CD4-positive, CD25-positive, alpha-beta regulatory T cell (primary cell): ENCODE data around the gene RAE1. TPM values are rescaled to one million over a fixed set of nuclear protein-coding genes. Genes with fewer than 3 reads are reported as not detected.

Experiments used
- ATAC-seq, 2 donors: fragments of 150-1000 bp; cut with Tn5 transposase; one replicate each; pipeline ENCODE4 v1.10.0; 2021; ENCODE audit warnings: low read depth in 2 of 2, moderate number of reproducible peaks in 2 of 2, moderate library complexity in 1 of 2
- DNase-seq, 3 donors: peaks; one replicate each; pipeline versions ENCODE4 v3.0.0 to v3.0.0-alpha.2; 2012 to 2022; ENCODE audit warnings: mixed read lengths in 1 of 3
- H3K27ac ChIP-seq: one replicate; pipeline ENCODE4 v1.7.0; 2013; ENCODE audit warnings: mild to moderate bottlenecking, low read length; ENCODE audit not compliant: insufficient read depth, poor library complexity, severe bottlenecking
- H3K27me3 ChIP-seq: one replicate; pipeline ENCODE4 v1.7.0; 2013; ENCODE audit warnings: low read length; ENCODE audit not compliant: control insufficient read depth, insufficient read depth
- H3K36me3 ChIP-seq: one replicate; pipeline ENCODE4 v1.7.0; 2013; ENCODE audit warnings: mild to moderate bottlenecking, low read length, moderate library complexity; ENCODE audit not compliant: control insufficient read depth, insufficient read depth
- H3K4me1 ChIP-seq: 2 replicates; pipeline ENCODE4 v1.7.0; 2013; ENCODE audit warnings: mild to moderate bottlenecking, low read length; ENCODE audit not compliant: insufficient read depth, control insufficient read depth, poor library complexity, severe bottlenecking
- H3K4me3 ChIP-seq: one replicate; pipeline ENCODE4 v1.7.0; 2013; ENCODE audit warnings: low read depth, mild to moderate bottlenecking, low read length, moderate library complexity
- H3K9me3 ChIP-seq, 2 experiments: 1 replicate in 1 of 2; 2 replicates in 1 of 2; pipeline ENCODE4 v1.7.0; 2013; ENCODE audit warnings: low read length in 2 of 2, mild to moderate bottlenecking in 1 of 2, moderate library complexity in 1 of 2; ENCODE audit not compliant: control insufficient read depth in 2 of 2
- H3K27ac Mint-ChIP-seq, 3 donors: one replicate each; pipeline ENCODE4 v1.8.0; 2020 to 2022; ENCODE audit warnings: mild to moderate bottlenecking in 3 of 3, mixed read lengths in 3 of 3, moderate library complexity in 2 of 3
- H3K27me3 Mint-ChIP-seq: one replicate; pipeline ENCODE4 v1.8.0; 2022; ENCODE audit warnings: mild to moderate bottlenecking, mixed read lengths
- H3K36me3 Mint-ChIP-seq: one replicate; pipeline ENCODE4 v1.8.0; 2020; ENCODE audit warnings: mixed read lengths
- H3K4me1 Mint-ChIP-seq, 4 donors: one replicate each; pipeline ENCODE4 v1.8.0; 2020 to 2022; ENCODE audit warnings: mixed read lengths in 4 of 4, mild to moderate bottlenecking in 1 of 4
- H3K4me3 Mint-ChIP-seq, 4 donors: one replicate each; pipeline ENCODE4 v1.8.0; 2020 to 2022; ENCODE audit warnings: mild to moderate bottlenecking in 4 of 4, mixed read lengths in 4 of 4, moderate library complexity in 3 of 4
- H3K9me3 Mint-ChIP-seq, 7 donors: one replicate each; pipeline ENCODE4 v1.8.0; 2020 to 2022; ENCODE audit warnings: mixed read lengths in 7 of 7, mild to moderate bottlenecking in 3 of 7, moderate library complexity in 2 of 7
- polyA plus RNA-seq, 4 donors: library from polyadenylated mRNA; unstranded; fragments of 300-500 nt; fragmentation: Illumina TruSeq; gene quantifications; one replicate each; pipeline ENCODE4 v1.2.3, GENCODE V29; 2021
- total RNA-seq: library from RNA; stranded (reverse); gene quantifications from one replicate; pipeline ENCODE4 v1.2.3, GENCODE V29; 2022

RAE1 gene
- total and polyA plus RNA-seq, 5 donors from 2014 or later = 33.0 to 52.1 (median 36.5) TPM

DNA sequence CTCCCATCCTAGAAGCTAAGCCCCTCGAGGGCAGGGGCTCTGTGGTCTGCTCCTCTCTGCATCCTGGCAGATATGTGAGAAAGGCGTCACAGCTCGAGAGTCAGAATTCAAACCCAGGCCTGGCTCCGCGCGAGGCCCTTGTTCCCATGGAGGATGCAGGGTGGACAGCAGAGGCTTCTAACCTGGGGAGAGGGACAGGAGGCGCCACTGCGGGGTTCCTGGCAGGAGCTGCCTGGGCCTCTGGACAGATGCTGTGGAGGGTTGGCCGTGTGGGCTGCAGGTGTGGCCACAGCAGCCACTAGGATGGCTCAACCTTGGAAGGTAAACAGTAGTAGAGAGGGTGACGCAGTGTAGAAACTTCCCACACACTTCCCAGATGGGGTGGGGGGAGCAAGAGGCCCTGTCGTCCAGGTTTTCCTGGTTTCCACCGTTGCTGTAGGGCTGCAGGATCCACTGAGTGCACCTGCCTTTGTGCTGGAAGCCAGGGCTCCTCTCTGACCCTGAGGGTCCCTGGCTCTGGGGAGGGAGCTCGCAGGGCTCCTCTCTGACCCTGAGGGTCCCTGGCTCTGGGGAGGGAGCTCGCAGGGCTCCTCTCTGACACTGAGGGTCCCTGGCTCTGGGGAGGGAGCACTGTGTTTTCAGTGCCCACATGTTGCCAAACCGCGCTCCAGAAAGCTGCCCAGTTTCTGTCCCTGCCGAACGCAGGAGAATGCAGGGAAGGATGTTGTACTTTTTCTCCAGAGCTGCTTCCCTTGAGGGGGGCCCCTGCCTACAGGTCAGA lies 54.4 kb downstream of the RAE1 start:
- Mint-ChIP-seq H3K36me3 (peaks cover 40% of the 10 kb centered on the region), H3K27ac (peak overlapping the region; percentile 38 to 82 (median 75)), H3K4me3 (peak overlapping the region; percentile 15 to 82 (median 44)), H3K9me3 (peaks cover 0 to 4% (median 0%) of the 10 kb centered on the region in 7 donors), H3K4me1 (peaks cover 0 to 76% (median 28%) of the 10 kb centered on the region in 4 donors), H3K27me3 (peaks cover 14% of the 10 kb centered on the region)
- DNase-seq (no peak), ATAC-seq (no peak)
- Histone ChIP-seq H3K27ac (peak overlapping the region; percentile 23), H3K4me3 (no peak overlapping the region), H3K4me1 (peaks cover 65% of the 10 kb centered on the region), H3K9me3 (no peaks in the 10 kb centered on the region), H3K27me3 (no peaks in the 10 kb centered on the region), H3K36me3 (peaks cover 92% of the 10 kb centered on the region)

DNA sequence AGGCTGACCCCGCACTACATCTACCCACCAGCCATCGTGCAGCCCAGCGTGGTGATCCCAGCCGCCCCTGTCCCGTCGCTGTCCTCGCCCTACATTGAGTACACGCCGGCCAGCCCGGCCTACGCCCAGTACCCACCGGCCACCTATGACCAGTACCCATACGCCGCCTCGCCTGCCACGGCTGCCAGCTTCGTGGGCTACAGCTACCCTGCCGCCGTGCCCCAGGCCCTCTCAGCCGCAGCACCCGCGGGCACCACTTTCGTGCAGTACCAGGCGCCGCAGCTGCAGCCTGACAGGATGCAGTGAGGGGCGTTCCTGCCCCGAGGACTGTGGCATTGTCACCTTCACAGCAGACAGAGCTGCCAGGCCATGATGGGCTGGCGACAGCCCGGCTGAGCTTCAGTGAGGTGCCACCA lies 56.5 kb downstream of the RAE1 start:
- H3K36me3 Mint-ChIP-seq = peaks cover 30% of the 10 kb centered on the region
- peaks cover 0 to 4% (median 0%) of the 10 kb centered on the region in 7 donors for H3K9me3 Mint-ChIP-seq
- H3K27ac Mint-ChIP-seq = peak overlapping the region; percentile 15 to 86 (median 26)
- H3K36me3 ChIP-seq = peaks cover 72% of the 10 kb centered on the region
- no peak overlapping the region for H3K27ac ChIP-seq
- no peaks in the 10 kb centered on the region for H3K9me3 ChIP-seq
- peak overlapping the region in 2 of 4 donors; percentile 69 to 80 for H3K4me3 Mint-ChIP-seq
- H3K4me1 Mint-ChIP-seq = peaks cover 0 to 64% (median 19%) of the 10 kb centered on the region in 4 donors
- H3K4me1 ChIP-seq = peaks cover 50% of the 10 kb centered on the region
- H3K27me3 Mint-ChIP-seq = peaks cover 8% of the 10 kb centered on the region
- H3K4me3 ChIP-seq = no peak overlapping the region
- H3K27me3 ChIP-seq = no peaks in the 10 kb centered on the region
- DNase-seq (no peak), ATAC-seq (no peak)

DNA sequence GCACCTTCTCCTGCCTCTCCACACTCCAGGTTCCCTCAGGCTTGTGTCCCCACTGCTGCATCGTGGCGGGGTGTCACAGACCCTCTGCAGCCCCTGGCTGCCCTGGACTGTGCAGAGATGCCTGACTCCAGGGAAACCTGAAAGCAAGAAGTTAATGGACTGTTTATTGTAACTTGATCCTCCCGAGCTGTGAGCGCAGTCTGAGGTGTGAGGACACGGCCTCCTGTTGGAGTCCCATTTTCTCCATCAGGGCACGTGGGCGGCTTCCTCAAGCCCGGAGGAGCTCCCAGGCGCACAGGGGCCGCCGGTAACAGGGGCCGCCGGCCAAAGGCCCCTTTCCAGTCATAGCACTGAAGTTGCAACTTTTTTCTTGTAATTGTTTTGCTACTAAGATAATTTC lies 57.1 kb downstream of the RAE1 start:
- Histone ChIP-seq H3K4me1 (peaks cover 45% of the 10 kb centered on the region), H3K27me3 (no peaks in the 10 kb centered on the region), H3K4me3 (no peak overlapping the region), H3K9me3 (no peaks in the 10 kb centered on the region), H3K36me3 (peaks cover 66% of the 10 kb centered on the region), H3K27ac (no peak overlapping the region)
- Mint-ChIP-seq H3K27me3 (peaks cover 8% of the 10 kb centered on the region), H3K27ac (peak overlapping the region; percentile 15 to 86 (median 84)), H3K4me1 (peaks cover 0 to 63% (median 17%) of the 10 kb centered on the region in 4 donors), H3K36me3 (peaks cover 26% of the 10 kb centered on the region), H3K9me3 (peaks cover 0 to 1% (median 0%) of the 10 kb centered on the region in 7 donors), H3K4me3 (peak overlapping the region in 2 of 4 donors; percentile 61 to 69)
- DNase-seq (no peak), ATAC-seq (no peak)

DNA sequence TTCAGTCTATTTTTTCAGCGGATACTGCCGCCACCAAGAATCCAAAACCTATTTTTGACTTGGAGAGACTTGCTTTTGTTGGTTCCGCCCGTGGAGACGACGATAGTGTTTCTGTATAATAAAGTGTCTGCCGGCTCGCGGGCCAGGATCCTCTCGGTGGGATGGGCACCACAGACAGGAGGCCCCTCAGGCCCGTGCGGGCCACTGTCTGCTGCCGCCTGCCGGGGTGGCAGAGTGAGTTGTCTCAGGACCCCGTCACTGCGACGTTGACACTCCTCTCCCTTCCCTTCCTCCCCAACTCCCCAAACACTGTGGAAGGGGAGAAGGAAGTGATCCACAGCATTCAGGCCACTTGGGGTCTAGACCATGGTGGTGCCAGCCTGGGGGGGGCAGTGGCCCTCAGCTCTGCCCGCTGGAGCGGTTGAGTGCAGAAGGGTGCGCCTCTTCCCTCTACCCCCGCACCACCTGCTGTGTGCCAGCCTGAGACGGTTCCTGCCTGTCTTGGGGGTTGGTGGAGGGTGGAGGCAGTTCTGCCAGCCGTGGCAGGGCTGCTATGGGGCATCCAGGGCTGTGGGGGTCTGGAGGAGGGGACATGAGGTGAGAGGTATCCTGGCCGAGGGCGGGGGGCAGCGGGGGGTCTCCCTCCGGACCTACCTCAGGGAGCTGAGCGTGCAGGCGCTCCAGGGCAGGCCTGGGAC lies 57.6 kb downstream of the RAE1 start:
- Mint-ChIP-seq H3K36me3 (peaks cover 20% of the 10 kb centered on the region), H3K4me3 (peak overlapping the region in 1 of 4 donors; percentile 86), H3K27me3 (peaks cover 8% of the 10 kb centered on the region), H3K4me1 (peaks cover 0 to 59% (median 16%) of the 10 kb centered on the region in 4 donors), H3K27ac (peak overlapping the region in 2 of 3 donors; percentile 84 to 85), H3K9me3 (peaks cover 0 to 1% (median 0%) of the 10 kb centered on the region in 7 donors)
- H3K9me3 ChIP-seq = no peaks in the 10 kb centered on the region
- no peak overlapping the region for H3K27ac ChIP-seq
- DNase-seq (no peak), ATAC-seq (no peak)
- H3K4me3 ChIP-seq = no peak overlapping the region
- peaks cover 61% of the 10 kb centered on the region for H3K36me3 ChIP-seq
- H3K27me3 ChIP-seq = no peaks in the 10 kb centered on the region
- peaks cover 39% of the 10 kb centered on the region for H3K4me1 ChIP-seq

DNA sequence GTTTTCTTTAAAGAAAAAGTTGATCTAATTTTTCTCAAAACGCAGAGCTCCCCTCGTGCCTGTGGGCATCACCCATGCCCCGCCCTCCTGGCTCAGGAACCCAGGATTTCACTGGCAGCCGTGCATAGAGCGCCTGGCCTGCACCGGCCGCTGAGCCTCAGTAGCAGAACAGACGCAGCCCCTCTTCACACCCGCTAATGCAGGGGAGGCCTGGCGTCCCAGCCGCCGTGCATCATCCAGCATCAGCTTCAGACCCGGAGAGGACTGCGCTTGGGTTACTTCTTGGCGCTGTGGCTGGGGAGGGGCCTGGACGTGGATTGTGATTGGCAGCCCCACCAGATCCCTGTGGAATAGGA lies 58.2 kb downstream of the RAE1 start:
- peaks cover 20% of the 10 kb centered on the region for H3K36me3 Mint-ChIP-seq
- DNase-seq (no peak), ATAC-seq (no peak)
- no peaks in the 10 kb centered on the region for H3K27me3 ChIP-seq
- H3K27ac ChIP-seq = no peak overlapping the region
- H3K4me1 Mint-ChIP-seq = peaks cover 0 to 53% (median 15%) of the 10 kb centered on the region in 4 donors
- peaks cover 33% of the 10 kb centered on the region for H3K4me1 ChIP-seq
- H3K4me3 Mint-ChIP-seq = peak overlapping the region in 1 of 4 donors; percentile 86
- H3K36me3 ChIP-seq = peaks cover 55% of the 10 kb centered on the region
- peak overlapping the region in 2 of 3 donors; percentile 85 to 92 for H3K27ac Mint-ChIP-seq
- H3K9me3 Mint-ChIP-seq = peaks cover 0 to 1% (median 0%) of the 10 kb centered on the region in 7 donors
- H3K9me3 ChIP-seq = no peaks in the 10 kb centered on the region
- H3K27me3 Mint-ChIP-seq = peaks cover 8% of the 10 kb centered on the region
- no peak overlapping the region for H3K4me3 ChIP-seq

DNA sequence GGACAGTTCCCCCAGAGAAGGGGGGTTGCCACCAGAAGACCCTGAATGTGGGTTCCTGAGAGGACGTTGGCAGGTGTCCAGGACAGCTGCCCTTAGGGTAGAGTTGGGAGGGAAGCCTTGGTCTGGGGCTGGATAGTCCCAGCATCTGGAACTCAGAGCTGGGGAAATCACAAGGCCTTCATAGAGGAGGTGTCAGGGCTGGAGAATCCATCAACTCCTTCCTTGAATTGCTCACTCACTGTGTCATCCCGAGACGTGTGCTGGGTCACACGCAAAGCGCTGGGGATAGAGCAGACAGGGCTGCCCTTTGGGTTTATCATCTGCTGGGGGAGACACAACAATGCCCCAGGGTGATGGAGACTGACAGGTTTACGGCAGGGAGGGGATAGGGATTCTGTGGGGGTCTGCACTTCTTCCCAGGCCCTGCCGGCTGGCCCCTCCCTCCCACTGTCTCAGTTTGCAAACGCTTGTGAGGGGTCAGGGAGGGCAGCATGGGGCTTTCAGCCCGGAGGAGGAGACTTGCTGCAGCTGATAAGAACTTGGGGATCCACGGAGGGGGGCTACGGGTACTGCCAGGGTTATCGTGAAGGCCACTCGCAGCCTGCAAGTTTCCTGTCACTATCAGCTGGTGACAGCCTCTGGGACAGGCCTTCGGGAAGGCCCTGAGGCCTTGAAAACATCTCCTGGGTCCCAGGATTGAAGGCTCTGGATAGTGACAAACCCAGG lies 58.8 kb downstream of the RAE1 start:
- Histone ChIP-seq H3K4me1 (peaks cover 27% of the 10 kb centered on the region), H3K4me3 (no peak overlapping the region), H3K27me3 (no peaks in the 10 kb centered on the region), H3K27ac (no peak overlapping the region), H3K36me3 (peaks cover 50% of the 10 kb centered on the region), H3K9me3 (no peaks in the 10 kb centered on the region)
- Mint-ChIP-seq H3K9me3 (no peaks in the 10 kb centered on the region), H3K27ac (peak overlapping the region; percentile 46 to 92 (median 85)), H3K4me3 (peak overlapping the region in 2 of 4 donors; percentile 70 to 86), H3K36me3 (peaks cover 20% of the 10 kb centered on the region), H3K27me3 (peaks cover 8% of the 10 kb centered on the region), H3K4me1 (peaks cover 0 to 47% (median 15%) of the 10 kb centered on the region in 4 donors)
- DNase-seq (no peak), ATAC-seq (no peak)

DNA sequence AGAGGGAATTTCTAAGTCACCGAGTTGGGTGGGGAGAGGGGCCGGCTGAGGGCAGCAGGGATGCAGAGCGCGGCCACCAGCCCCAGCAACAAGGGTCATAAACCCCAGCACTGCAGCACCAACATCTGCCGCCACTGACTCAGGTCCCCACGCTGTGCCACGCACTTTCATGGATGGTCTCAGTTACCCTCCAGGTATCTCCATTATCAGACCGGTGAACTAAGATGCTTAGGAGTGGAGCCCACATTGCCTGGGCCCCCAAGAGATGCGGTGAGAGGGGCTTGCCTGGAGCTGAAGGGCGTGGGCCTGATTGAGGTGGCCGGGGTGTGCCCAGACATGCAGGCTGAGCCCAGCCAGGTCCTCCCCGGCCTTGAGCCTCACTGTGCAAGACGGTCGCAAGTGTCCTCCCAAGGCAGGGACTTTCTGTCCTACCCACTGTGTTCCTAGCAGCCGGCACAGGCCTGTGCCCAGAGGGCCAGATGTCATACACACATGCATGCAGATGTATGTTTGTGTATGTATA lies 59.4 kb downstream of the RAE1 start:
- Histone ChIP-seq H3K4me3 (no peak overlapping the region), H3K27ac (no peak overlapping the region), H3K27me3 (no peaks in the 10 kb centered on the region), H3K36me3 (peaks cover 44% of the 10 kb centered on the region), H3K4me1 (peaks cover 21% of the 10 kb centered on the region), H3K9me3 (no peaks in the 10 kb centered on the region)
- Mint-ChIP-seq H3K36me3 (peaks cover 20% of the 10 kb centered on the region), H3K9me3 (no peaks in the 10 kb centered on the region), H3K27me3 (peaks cover 8% of the 10 kb centered on the region), H3K4me1 (peaks cover 0 to 41% (median 15%) of the 10 kb centered on the region in 4 donors), H3K27ac (peak overlapping the region; percentile 20 to 56 (median 52)), H3K4me3 (peak overlapping the region in 2 of 4 donors; percentile 73 to 86)
- ATAC-seq (no peak), DNase-seq (no peak)
